PC-3 (cell line): ENCODE data around the gene PPM1E. TPM values are rescaled to one million over a fixed set of nuclear protein-coding genes. Genes with fewer than 3 reads are reported as not detected.

ENCODE experiments used
- ATAC-seq: fragments of 200-7000 bp; cut with Tn5 transposase; 2 replicates; pipeline ENCODE4 v1.9.1; 2020; ENCODE audit warnings: mild to moderate bottlenecking, moderate library complexity
- BruUV-seq: library from RNA; stranded (reverse); fragments of 400-500 nt; replicated peaks from 2 replicates; lab custom pipeline; 2021; lab: Mats Ljungman, UMichigan
- CTCF ChIA-PET: fragments of 300-600 bp; sonication (Branson Sonifier 250); formaldehyde crosslinking; loops from one replicate; lab custom pipeline; 2022; ENCODE audit warnings: antibody characterized with exemption; lab: Charles Lee
- POLR2A ChIA-PET: fragments of 300-600 bp; sonication (Branson Sonifier 250); formaldehyde crosslinking; loops from one replicate; lab custom pipeline; 2022; ENCODE audit warnings: antibody characterized with exemption; ENCODE audit not compliant: unreplicated experiment; lab: Charles Lee
- DNase-seq: peaks from one replicate; pipeline ENCODE4 v3.0.0-alpha.2; 2015
- H2AFZ ChIP-seq: fragments of 300-600 bp; sonication (generic); 2 replicates; pipeline ENCODE4 v1.6.0; 2016; ENCODE audit warnings: antibody characterized with exemption, low read length
- H3F3A ChIP-seq: fragments of 300-600 bp; sonication (generic); one replicate; pipeline ENCODE4 v1.6.0; 2017; ENCODE audit warnings: antibody characterized with exemption, low read length, control low read depth, mild to moderate bottlenecking; ENCODE audit not compliant: unreplicated experiment
- H3K27ac ChIP-seq: fragments of 300-600 bp; sonication (generic); 2 replicates; pipeline ENCODE4 v1.5.1; 2016; ENCODE audit warnings: mild to moderate bottlenecking, low read length
- H3K27me3 ChIP-seq: fragments of 300-600 bp; sonication (generic); 2 replicates; pipeline ENCODE4 v1.6.1; 2016; ENCODE audit warnings: low read length, mixed read lengths
- H3K36me3 ChIP-seq: fragments of 300-600 bp; sonication (generic); 2 replicates; pipeline ENCODE4 v1.6.1; 2016; ENCODE audit warnings: low read depth, mixed run types, low read length, mixed read lengths
- H3K4me1 ChIP-seq: fragments of 300-600 bp; sonication (generic); 2 replicates; pipeline ENCODE4 v1.5.1; 2016; ENCODE audit warnings: low read length; ENCODE audit not compliant: insufficient read depth
- H3K4me2 ChIP-seq: fragments of 300-600 bp; sonication (generic); 2 replicates; pipeline ENCODE4 v1.6.0; 2016; ENCODE audit warnings: low read length
- H3K4me3 ChIP-seq: fragments of 300-600 bp; sonication (generic); 2 replicates; pipeline ENCODE4 v1.5.1; 2016; ENCODE audit warnings: mild to moderate bottlenecking, low read length, mixed read lengths
- H3K79me2 ChIP-seq: fragments of 300-600 bp; sonication (generic); 2 replicates; pipeline ENCODE4 v1.6.1; 2017; ENCODE audit warnings: low read length, mixed read lengths
- H3K9ac ChIP-seq: fragments of 300-600 bp; sonication (generic); 2 replicates; pipeline ENCODE4 v1.6.0; 2016; ENCODE audit warnings: mild to moderate bottlenecking, low read length
- H3K9me2 ChIP-seq: fragments of 300-600 bp; sonication (generic); replicated peaks from 2 replicates; pipeline ENCODE4 v1.6.1; 2016; ENCODE audit warnings: mixed run types, low read length, mixed read lengths
- H3K9me3 ChIP-seq: fragments of 300-600 bp; sonication (generic); 2 replicates; pipeline ENCODE4 v1.6.1; 2016; ENCODE audit warnings: low read length, mixed read lengths
- H4K20me1 ChIP-seq: fragments of 300-600 bp; sonication (generic); 2 replicates; pipeline ENCODE4 v1.6.1; 2016; ENCODE audit warnings: low read length, mixed read lengths
- EZH2 ChIP-seq: fragments of 300-600 bp; sonication (generic); IDR thresholded peaks from one replicate; pipeline ENCODE4 v1.6.1; 2017; ENCODE audit warnings: antibody characterized with exemption, mild to moderate bottlenecking, low read length; ENCODE audit not compliant: unreplicated experiment
- EZH2phosphoT487 ChIP-seq: fragments of 300-600 bp; sonication (generic); IDR thresholded peaks from 2 replicates; pipeline ENCODE4 v1.6.1; 2018; ENCODE audit warnings: mild to moderate bottlenecking, antibody characterized with exemption, low read length, borderline replicate concordance
- intact Hi-C: fragments of 100-400 bp; cut with micrococcal nuclease; formaldehyde crosslinking; loops from 2 replicates; pipeline ENCODE4 v1.9.0; 2023
- total RNA-seq: library from RNA; depleted of rRNA; stranded (reverse); fragments of >200 nt; gene quantifications from 2 replicates; pipeline ENCODE4 v1.2.3, GENCODE V29; 2014
- TF ChIP-seq, protein P1 (sequence below): fragments of 300-600 bp; sonication (generic); conservative IDR thresholded peaks from 2 replicates; pipeline ENCODE4 v1.5.1; 2017; ENCODE audit warnings: antibody characterized with exemption, low read depth, mild to moderate bottlenecking, low read length

PPM1E gene
- total RNA-seq, 1 experiment from 2014 or later = not detected

DNA sequence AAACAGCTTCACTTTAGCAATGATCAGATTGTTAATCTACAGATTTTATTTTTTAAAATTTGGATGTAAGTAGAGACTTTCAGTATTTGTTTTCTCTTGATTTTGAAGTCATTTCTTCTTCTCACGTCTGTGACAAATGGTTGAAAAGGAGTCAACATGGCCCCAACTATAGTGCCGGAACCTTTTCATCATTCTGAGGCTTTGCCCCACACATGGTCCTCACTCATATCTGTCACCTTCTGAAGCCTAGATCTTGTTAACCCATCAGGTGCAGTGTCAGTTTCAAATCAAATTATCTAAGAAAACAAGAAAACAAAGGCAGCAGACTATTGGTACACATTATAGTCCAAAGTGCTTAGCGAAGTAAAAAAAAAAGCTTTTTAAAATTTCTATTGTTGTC lies 227.0 kb downstream of the PPM1E start:
- ChIA-PET CTCF (no interaction called here), POLR2A (no interaction called here)
- no peak overlapping the region for H3K4me3 ChIP-seq
- H4K20me1 ChIP-seq = no peaks in the 10 kb centered on the region
- H3K27me3 ChIP-seq = no peaks in the 10 kb centered on the region
- H3K9me3 ChIP-seq = no peaks in the 10 kb centered on the region
- H3K4me2 ChIP-seq = no peak overlapping the region
- H3K79me2 ChIP-seq = no peaks in the 10 kb centered on the region
- no peak overlapping the region for H2AFZ ChIP-seq
- H3K9ac ChIP-seq = no peak overlapping the region
- intact Hi-C loops = no loop called here
- H3K36me3 ChIP-seq = no peaks in the 10 kb centered on the region
- no peak for TF ChIP-seq EZH2phosphoT487
- no peak for TF ChIP-seq EZH2
- TF ChIP-seq, protein P1, sequence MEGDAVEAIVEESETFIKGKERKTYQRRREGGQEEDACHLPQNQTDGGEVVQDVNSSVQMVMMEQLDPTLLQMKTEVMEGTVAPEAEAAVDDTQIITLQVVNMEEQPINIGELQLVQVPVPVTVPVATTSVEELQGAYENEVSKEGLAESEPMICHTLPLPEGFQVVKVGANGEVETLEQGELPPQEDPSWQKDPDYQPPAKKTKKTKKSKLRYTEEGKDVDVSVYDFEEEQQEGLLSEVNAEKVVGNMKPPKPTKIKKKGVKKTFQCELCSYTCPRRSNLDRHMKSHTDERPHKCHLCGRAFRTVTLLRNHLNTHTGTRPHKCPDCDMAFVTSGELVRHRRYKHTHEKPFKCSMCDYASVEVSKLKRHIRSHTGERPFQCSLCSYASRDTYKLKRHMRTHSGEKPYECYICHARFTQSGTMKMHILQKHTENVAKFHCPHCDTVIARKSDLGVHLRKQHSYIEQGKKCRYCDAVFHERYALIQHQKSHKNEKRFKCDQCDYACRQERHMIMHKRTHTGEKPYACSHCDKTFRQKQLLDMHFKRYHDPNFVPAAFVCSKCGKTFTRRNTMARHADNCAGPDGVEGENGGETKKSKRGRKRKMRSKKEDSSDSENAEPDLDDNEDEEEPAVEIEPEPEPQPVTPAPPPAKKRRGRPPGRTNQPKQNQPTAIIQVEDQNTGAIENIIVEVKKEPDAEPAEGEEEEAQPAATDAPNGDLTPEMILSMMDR = no peak
- H3F3A ChIP-seq = no peaks in the 10 kb centered on the region
- H3K4me1 ChIP-seq = no peaks in the 10 kb centered on the region
- no TSS peak for BruUV-seq
- DNase-seq (no peak), ATAC-seq (no peak)
- no peaks in the 10 kb centered on the region for H3K9me2 ChIP-seq
- no peak overlapping the region for H3K27ac ChIP-seq

DNA sequence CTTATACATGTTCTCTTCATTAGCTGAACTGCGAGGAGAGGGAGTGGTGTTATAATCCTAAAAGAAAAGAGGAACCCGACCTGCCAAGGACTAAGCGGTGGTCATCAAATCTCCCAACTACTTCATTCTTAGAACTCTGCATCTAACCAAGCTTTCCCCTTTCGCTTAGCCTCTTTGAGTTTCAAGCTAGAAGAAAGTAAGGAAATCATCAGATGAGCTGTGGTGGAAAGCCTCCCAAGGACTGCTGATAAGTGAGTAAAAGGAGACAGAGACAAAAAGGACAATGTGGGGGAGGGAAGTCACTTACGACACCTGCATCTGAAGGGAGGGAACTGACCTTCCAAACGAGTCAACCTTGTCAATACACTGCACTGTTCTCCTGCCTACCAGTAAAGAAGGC lies 229.7 kb downstream of the PPM1E start:
- Histone ChIP-seq H3K9me2 (no peaks in the 10 kb centered on the region), H3K27me3 (no peaks in the 10 kb centered on the region), H4K20me1 (no peaks in the 10 kb centered on the region), H2AFZ (no peak overlapping the region), H3F3A (no peaks in the 10 kb centered on the region), H3K36me3 (no peaks in the 10 kb centered on the region), H3K4me1 (no peaks in the 10 kb centered on the region), H3K9me3 (no peaks in the 10 kb centered on the region), H3K4me2 (no peak overlapping the region), H3K79me2 (no peaks in the 10 kb centered on the region), H3K9ac (no peak overlapping the region), H3K4me3 (no peak overlapping the region), H3K27ac (no peak overlapping the region)
- ATAC-seq (no peak), DNase-seq (no peak)
- intact Hi-C loops = no loop called here
- CTCF ChIA-PET = no interaction called here
- POLR2A ChIA-PET = no interaction called here
- TF ChIP-seq, protein P1 = no peak
- TF ChIP-seq EZH2 (no peak), EZH2phosphoT487 (no peak)
- no TSS peak for BruUV-seq

DNA sequence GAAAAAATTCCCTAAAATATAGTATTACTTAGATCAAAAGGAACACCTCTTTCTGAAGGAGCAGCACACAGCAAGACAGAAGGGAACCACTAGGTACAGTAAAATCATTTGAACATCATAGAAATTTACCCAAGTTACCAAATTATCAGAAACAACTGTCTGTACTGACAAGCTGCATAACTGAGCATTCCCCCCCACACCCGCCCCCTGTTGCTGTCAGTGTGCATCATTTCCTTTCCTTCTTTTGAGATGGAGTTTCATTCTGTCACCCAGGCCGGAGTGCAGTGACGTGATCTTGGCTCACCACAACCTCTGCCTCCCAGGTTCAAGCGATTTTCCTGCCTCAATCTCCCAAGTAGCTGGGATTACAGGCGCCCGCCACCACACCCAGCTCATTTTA lies 230.3 kb downstream of the PPM1E start:
- Histone ChIP-seq H3F3A (no peaks in the 10 kb centered on the region), H3K9me3 (no peaks in the 10 kb centered on the region), H3K4me2 (no peak overlapping the region), H3K4me3 (no peak overlapping the region), H4K20me1 (no peaks in the 10 kb centered on the region), H3K4me1 (no peaks in the 10 kb centered on the region), H2AFZ (no peak overlapping the region), H3K9me2 (no peaks in the 10 kb centered on the region), H3K36me3 (no peaks in the 10 kb centered on the region), H3K27ac (no peak overlapping the region), H3K9ac (no peak overlapping the region), H3K27me3 (no peaks in the 10 kb centered on the region), H3K79me2 (no peaks in the 10 kb centered on the region)
- CTCF ChIA-PET = interaction anchor here (0.7 kb wide), 1 partner anchor 19 kb away, joined by 3 read pairs; no protein-coding TSS in a partner anchor
- POLR2A ChIA-PET = no interaction called here
- DNase-seq = no peak
- intact Hi-C loops = no loop called here
- no peak for ATAC-seq
- TF ChIP-seq, protein P1 = no peak
- TF ChIP-seq EZH2phosphoT487 (no peak), EZH2 (no peak)
- no TSS peak for BruUV-seq
